HG02884 (cell line): Measurements from ENCODE around the gene CENPP.
"Not testable (repeated sequence)": the region's sequence is repeated elsewhere in the genome, so short reads cannot be mapped to it uniquely, and the experiment has no call there.

ENCODE experiments used
- ATAC-seq: cut with Tn5 transposase; IDR thresholded peaks from one replicate; pipeline ENCODE4 v1.9.1; 2021; ENCODE audit warnings: mild to moderate bottlenecking, moderate library complexity; ENCODE audit not compliant: unreplicated experiment

CENPP gene

DNA sequence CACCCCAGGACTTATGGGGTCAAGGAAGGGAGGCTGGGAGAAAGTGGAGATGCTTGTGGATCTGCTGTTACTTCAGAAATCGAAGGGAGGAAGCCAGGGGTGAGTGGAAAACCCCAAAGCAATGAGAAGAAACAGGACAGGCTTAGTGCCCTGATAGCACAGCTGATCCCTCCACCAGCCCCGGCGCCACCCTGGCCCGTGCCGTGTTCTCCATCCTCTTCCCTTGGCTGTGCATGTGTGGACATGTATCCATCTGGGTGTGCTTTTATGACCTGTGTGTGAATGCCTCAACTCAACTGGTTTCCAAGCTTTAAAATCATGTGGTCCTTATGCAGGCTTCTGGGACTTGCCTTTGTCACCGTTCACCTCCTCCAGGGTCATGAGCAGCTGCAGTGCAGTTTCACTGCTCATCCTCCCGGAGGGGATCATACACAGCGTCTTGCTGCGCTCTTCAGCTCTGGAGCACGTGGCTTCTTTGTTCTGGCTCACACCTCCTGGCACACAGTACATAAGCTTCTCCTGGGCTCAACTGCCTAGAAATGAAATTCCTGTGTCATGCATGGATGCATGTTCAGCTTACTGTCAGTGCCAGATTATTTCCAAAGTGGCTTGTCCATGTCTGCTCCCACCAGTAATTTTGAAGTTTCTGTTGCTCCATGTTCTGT lies 286.0 kb downstream of the CENPP start:
- no peak for ATAC-seq

DNA sequence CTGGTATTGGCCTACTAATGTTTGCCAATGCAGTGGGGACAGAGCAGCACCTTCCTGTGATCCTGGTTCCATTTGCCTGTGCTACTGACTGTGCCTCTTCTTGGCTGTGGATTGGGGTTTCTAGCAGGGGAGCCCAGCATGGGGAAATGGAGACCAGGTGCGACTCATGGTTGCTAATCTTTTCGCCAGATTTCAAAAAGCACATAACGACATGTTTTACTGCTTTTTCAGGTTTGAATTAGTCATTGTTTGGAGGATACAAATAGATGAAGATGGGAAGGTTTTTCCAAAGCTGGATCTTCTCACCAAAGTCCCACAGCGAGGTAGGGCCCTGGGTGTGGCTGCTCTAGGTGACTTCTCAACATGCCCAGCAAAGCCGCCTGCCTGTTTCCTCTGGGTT lies 286.5 kb downstream of the CENPP start:
- no peak for ATAC-seq

DNA sequence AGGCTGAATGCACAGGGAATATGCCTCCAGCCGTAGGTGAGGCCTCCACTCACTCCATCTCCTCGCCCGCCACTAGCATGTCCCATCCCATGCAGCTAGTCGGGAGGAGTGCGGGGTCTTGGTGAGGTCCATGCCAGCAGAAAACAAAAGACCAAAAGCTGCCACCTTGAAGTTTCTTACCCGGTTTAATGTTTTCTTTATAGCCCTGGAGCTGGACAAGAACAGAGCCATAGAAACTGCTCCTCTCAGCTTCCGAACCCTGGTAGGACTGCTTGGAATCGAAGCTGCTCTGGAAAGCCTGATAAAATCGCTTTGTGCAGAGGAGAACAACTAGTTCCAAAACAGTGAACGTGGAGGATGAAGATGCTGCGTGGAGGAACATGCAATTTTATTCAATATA lies 287.1 kb downstream of the CENPP start:
- ATAC-seq: no peak

DNA sequence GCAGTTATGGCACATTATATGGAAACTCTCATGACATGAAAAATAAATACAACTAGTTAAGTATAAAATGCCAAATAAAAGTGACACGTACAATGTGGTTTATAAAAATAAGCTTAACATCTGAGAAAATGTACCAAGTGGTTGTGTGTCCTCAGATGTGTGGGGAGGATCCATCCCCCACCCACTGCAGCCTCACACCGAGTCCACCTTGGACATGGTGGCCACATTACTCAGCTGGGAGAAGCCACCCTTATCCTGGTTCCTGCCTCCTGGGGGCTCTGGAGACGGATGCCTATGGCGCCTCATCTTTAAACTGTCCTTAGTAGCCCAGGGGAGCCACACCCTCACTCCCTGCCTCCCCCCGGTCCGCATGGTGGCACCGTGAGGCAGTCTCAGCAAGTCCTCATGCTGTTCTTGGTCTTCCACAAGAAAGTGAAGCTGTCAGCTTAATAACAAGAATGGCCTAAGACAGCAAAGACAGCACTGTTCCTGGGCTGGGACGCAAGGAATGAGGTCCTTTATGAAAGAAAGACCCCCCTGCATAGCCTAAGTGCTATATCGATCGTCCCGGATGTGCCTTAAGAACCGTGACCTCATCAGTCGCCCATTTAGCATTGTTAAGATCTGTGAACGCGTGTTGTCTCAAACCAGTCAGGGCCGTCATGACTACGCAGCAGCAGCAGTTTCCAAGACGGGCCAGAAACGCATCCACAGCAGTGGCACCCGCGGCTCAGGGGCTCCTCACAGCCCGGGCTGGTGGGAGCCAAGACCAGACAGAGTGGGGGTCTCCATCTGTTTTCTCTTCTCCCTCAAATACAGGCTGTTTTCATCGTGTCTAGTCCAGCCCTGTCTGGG lies 287.7 kb downstream of the CENPP start:
- no peak for ATAC-seq

- no peak for ATAC-seq
These were observed 288.4 kb downstream of the CENPP start for GRCh38 chr9:92614123-92614510.

GRCh38 chr9:92614763-92615461 lies 289.2 kb downstream of the CENPP start:
- no peak for ATAC-seq

GRCh38 chr9:92615790-92616189 lies 290.0 kb downstream of the CENPP start:
- no peak for ATAC-seq

DNA sequence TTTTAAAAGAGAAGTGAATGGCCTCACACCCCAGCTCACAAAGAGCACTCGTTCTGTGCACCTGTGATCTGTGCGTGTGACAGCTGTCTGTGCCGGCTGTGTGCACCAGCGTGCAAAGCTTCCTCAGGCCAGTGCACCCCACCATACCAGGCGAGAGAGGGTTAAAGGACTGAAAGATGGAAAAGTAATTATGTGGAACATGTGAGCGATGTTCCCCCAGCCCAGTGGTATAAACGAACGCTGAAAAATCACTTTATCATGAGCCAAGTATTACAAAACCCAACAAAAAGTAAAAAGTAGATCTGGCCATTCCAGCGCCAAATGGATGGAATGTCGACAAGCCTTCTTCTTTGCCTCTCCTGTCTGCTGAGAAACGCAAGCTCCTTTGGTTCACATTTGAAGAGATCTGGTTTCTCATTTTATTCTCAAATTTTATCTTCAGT lies 290.5 kb downstream of the CENPP start:
- ATAC-seq: no peak

- no peak for ATAC-seq
These were observed 290.9 kb downstream of the CENPP start for GRCh38 chr9:92616655-92617111.

DNA sequence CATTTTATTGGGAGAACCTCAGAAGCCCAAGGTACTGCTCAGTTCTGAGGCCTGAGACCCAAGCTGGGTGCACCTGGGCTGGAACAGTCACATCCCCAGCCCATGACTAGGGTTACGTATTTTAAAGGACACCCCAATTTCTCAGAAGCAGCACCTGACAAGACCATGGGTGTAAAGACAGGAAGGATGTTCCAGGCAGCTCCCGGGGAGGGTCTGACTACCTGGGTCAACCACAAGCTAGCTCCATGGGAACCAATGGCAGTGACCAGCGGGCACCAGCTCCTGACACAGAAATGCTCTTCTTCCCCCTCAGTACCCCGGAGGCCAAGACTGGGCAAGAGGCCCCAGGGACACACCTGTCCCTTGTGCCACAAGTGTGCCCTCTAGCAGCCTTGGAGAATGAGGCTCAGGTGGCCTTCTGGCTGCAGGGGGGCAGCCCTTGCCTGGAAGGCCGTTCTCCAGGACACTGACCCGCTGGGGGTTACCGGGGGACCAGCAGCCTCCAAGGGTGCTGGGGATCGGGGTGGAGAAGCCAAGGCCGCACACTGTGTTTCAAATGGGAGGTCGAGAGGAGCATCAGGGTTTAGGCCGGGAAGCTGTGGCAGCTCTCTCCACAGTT lies 291.6 kb downstream of the CENPP start:
- ATAC-seq: no peak

DNA sequence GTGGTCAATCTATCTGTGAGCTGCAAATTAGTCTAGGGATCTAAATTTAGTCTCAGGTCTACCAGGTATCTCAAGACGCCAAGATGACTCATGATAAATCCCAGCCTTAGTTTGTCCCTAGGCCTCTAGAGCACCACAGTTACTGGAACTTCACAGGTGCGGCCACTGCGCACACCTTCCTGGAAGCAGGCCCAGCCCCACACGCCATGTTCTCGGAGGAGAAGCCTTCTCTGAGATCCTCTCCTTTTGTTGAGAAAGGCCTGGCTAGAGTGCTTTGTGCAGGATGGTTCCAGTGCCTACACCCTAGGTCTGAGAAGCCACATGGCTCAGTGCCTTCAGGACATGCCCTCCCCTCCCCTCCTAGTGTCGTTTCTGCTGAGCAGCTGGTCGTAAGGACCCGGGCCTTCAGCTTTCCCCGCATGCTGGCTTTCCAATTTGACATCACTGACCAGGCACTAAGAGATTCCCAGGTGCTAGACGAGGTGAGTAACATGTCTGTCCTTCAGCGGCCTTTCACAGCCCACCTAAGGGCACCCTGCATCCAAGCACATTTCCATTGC lies 292.3 kb downstream of the CENPP start:
- no peak for ATAC-seq

GRCh38 chr9:92618633-92619225 lies 293.0 kb downstream of the CENPP start:
- no peak for ATAC-seq

- ATAC-seq: no peak
These were observed 294.0 kb downstream of the CENPP start for GRCh38 chr9:92619601-92620300.

GRCh38 chr9:92620845-92621244 lies 295.1 kb downstream of the CENPP start:
- no peak for ATAC-seq

DNA sequence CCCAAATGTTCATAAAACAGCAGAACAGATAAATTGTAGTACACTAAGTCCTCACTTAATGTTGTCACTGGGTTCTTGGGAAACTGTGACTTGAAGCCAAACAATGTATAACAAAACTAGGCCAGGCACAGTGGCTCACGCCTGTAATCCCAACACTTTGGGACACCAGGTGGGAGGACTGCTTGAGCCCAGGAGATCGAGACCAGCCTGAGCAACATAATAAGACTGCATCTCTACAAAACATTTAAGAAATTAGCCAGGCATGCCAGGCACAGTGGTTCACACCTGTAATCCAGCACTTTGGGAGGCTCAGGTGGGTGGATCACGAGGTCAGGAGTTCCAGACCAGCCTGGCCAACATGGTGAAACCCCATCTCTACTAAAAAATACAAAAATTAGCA lies 298.2 kb downstream of the CENPP start:
- ATAC-seq: not testable (repeated sequence)

GRCh38 chr9:92626484-92626883 lies 300.7 kb downstream of the CENPP start:
- ATAC-seq: no peak

DNA sequence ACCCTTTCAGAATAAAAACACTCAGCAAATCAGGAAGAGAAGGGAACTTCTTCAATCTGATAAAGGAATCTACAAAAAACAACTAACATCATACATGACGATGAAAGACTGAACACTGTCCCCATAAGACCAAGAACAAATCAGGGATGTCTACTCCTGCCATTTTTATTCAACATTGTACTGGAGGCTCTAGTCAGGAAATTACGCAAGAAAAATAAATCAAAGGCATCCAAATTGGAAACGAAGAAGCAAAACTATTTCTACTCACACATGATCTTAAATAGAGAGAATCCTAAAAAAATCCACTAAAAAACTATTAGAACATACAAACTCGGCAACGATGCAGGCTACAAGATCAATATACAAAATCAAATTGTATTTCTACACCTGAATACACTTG lies 301.9 kb downstream of the CENPP start:
- no peak for ATAC-seq

GRCh38 chr9:92631452-92632343 lies 305.9 kb downstream of the CENPP start:
- no peak for ATAC-seq

DNA sequence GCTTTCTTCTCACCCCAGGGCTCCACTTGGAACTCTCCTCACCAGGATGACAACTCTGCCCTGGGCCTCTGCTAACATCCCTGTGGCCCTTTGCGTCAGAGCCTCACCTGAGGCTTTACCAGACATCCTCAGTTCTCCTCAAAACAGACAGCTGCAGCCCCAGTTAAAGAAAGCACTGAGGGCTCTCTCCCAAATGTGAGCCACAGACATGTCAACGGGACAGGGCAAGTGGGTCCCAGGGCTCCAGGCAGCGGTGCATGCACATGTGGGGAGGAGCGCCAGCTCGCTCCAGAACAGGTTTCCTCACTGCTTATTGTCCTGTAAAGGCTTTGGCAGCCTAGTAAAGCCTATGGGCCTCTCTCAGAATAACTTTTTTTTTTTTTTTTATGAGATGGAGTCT lies 306.9 kb downstream of the CENPP start:
- ATAC-seq: no peak
